HFF-Myc (cell line): ENCODE data around the gene DNAJC5.
"Not testable (repeated sequence)": the region's sequence is repeated elsewhere in the genome, so short reads cannot be mapped to it uniquely, and the experiment has no call there.

Experiments used
- DNase-seq: peaks from one replicate; pipeline ENCODE4 v3.0.0-alpha.2; 2011; ENCODE audit warnings: low read depth; ENCODE audit errors: extremely low read depth
- H3K4me3 ChIP-seq: replicated peaks from 2 replicates; pipeline ENCODE4 v1.5.1; 2011; ENCODE audit warnings: low read depth, mild to moderate bottlenecking, control low read depth, low read length
- CTCF ChIP-seq: IDR thresholded peaks from 2 replicates; pipeline ENCODE4 v1.5.1; 2012; ENCODE audit warnings: mild to moderate bottlenecking, low read depth, low read length, control low read depth; ENCODE audit errors: missing control alignments

Gene DNAJC5

DNA sequence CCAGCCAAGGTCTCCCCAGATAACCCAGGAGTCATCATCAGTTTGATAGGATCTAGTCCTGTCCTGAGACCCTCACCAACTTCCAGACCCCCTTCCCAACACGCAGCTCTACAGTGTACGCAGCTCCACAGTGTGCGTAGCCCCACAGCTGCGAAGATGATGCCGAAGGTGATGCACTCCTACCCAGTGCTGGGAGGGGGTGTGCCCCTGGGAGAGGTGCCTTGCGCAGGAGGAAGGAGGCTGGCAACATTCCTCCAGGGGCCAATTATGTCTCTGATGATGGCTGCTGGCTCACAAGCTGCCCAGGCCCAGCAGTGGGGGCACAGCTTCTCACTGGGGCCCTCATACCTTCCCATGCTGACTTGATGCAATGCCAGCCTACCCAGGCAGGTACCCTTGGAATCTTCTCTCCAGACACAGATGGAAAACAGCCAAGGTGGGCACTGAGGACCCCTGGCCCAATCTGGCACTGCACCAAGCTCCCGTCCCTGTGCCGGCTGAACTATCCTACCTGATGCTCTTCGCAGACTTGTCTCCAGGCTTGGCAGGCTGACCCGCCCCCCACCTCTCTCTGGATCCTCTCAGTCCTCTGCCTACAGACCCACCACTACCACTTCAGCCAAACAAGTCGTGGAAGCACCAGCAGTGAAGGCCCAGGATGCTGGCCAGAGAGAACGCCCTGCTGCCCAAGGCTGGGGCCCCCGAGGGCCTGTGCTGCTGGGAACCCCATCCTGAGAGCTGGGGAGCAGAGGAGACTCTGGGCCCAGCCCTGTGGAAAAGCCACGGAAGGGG is 73.4 kb downstream of the DNAJC5 start:
- no peak for TF ChIP-seq CTCF

GRCh38 chr20:63968928-63969760 is 74.2 kb downstream of the DNAJC5 start:
- no peak for DNase-seq
- TF ChIP-seq CTCF: no peak
- peak overlapping the region; percentile 69 for H3K4me3 ChIP-seq

More for the DNA sequence above, 73.4 kb downstream of the DNAJC5 start:
- peak overlapping the region; percentile 69 for H3K4me3 ChIP-seq
- no peak for DNase-seq

- no peak for TF ChIP-seq CTCF
- peak within 1 kb of the TSS; percentile 69 for H3K4me3 ChIP-seq
- no peak for DNase-seq
These were observed 75.2 kb downstream of the DNAJC5 start, which contains the start of gene ZNF512B for GRCh38 chr20:63969838-63970713. TSS of gene ZNF512B (minus strand) at chr20:63969930. CDS start at chr20:63967950, 1,980 bp downstream.

- TF ChIP-seq CTCF: no peak
- H3K4me3 ChIP-seq: no peak overlapping the region
These were observed 75.9 kb downstream of the DNAJC5 start for GRCh38 chr20:63970714-63971431.

DNA sequence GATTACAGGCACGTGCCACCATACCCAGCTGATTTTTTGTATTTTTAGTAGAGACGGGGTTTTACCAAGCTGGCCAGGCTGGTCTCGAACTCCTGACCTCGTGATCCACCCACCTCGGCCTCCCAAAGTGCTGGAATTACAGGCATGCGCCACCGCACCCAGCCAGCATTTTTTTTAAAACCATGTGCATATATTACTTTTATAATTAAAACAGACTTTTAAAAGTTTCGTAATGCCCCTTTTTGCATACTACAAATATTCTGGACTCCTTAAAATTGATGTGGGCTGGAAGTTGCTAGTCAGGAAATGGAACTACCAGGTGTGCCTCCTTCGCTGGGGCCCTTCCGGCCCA is 77.0 kb downstream of the DNAJC5 start:
- DNase-seq, H3K4me3 ChIP-seq: not testable (repeated sequence)

More at GRCh38 chr20:63970714-63971431, 75.9 kb downstream of the DNAJC5 start:
- DNase-seq: no peak

GRCh38 chr20:63972312-63973159 is 77.6 kb downstream of the DNAJC5 start:
- no peak for TF ChIP-seq CTCF
- no peak for DNase-seq
- H3K4me3 ChIP-seq: no peak overlapping the region
